IMR-90 (cell line): ENCODE data around the gene DIP2C. TPM values are rescaled to one million over a fixed set of nuclear protein-coding genes. Genes with fewer than 3 reads are reported as not detected.
"Not testable (repeated sequence)": the region's sequence is repeated elsewhere in the genome, so short reads cannot be mapped to it uniquely, and the experiment has no call there.

Source experiments
- ATAC-seq: fragments of 200-7000 bp; cut with Tn5 transposase; 2 replicates; pipeline ENCODE4 v1.9.1; 2020; ENCODE audit warnings: low read depth, mild to moderate bottlenecking, moderate library complexity
- BruUV-seq: library from RNA; stranded (reverse); fragments of 400-500 nt; replicated peaks from 2 replicates; lab custom pipeline; 2021; lab: Mats Ljungman, UMichigan
- CTCF ChIA-PET: fragments of 300-600 bp; formaldehyde crosslinking; extraction: SDS; loops from one replicate; lab custom pipeline; 2021; ENCODE audit warnings: antibody characterized with exemption; lab: Yijun Ruan, JAX
- POLR2A ChIA-PET: fragments of 300-600 bp; sonication (Branson Sonifier 250); formaldehyde crosslinking; loops from one replicate; lab custom pipeline; 2022; ENCODE audit warnings: antibody characterized with exemption; ENCODE audit not compliant: unreplicated experiment; lab: Charles Lee
- DNase-seq: peaks from one replicate; pipeline ENCODE4 v3.0.0; 2013
- H2AFZ ChIP-seq: replicated peaks from 2 replicates; pipeline ENCODE3; 2013; ENCODE audit warnings: low read length, mild to moderate bottlenecking; ENCODE audit not compliant: poor library complexity
- H2AK5ac ChIP-seq: 2 replicates; pipeline ENCODE4 v1.6.1; 2013; ENCODE audit warnings: low read depth, low read length, inconsistent platforms
- H2AK9ac ChIP-seq: replicated peaks from 2 replicates; pipeline ENCODE3; 2013; ENCODE audit warnings: mild to moderate bottlenecking, low read depth, low read length, moderate library complexity; ENCODE audit not compliant: poor library complexity
- H2BK120ac ChIP-seq: 2 replicates; pipeline ENCODE4 v1.6.1; 2013; ENCODE audit warnings: low read depth, low read length, inconsistent platforms
- H2BK15ac ChIP-seq: 3 replicates; pipeline ENCODE4 v1.6.1; 2013; ENCODE audit warnings: low read depth, low read length, inconsistent platforms
- H2BK20ac ChIP-seq: 2 replicates; pipeline ENCODE4 v1.6.1; 2013; ENCODE audit warnings: low read depth, mild to moderate bottlenecking, inconsistent platforms, low read length, moderate library complexity
- H2BK5ac ChIP-seq: 2 replicates; pipeline ENCODE4 v1.6.1; 2013; ENCODE audit warnings: mild to moderate bottlenecking, low read depth, low read length, inconsistent platforms; ENCODE audit not compliant: poor library complexity, severe bottlenecking
- H3K14ac ChIP-seq: replicated peaks from 2 replicates; pipeline ENCODE4 v1.6.1; 2013; ENCODE audit warnings: low read depth, low read length, inconsistent platforms
- H3K18ac ChIP-seq: 2 replicates; pipeline ENCODE4 v1.6.1; 2013; ENCODE audit warnings: low read depth, low read length, control low read depth
- H3K23ac ChIP-seq: 2 replicates; pipeline ENCODE4 v1.6.1; 2013; ENCODE audit warnings: low read depth, low read length, inconsistent platforms
- H3K27ac ChIP-seq: 2 replicates; pipeline ENCODE4 v1.5.1; 2013; ENCODE audit warnings: mild to moderate bottlenecking, control low read depth, low read length; ENCODE audit not compliant: insufficient read depth
- H3K27me3 ChIP-seq: 2 replicates; pipeline ENCODE4 v1.6.1; 2013; ENCODE audit warnings: low read length; ENCODE audit not compliant: control insufficient read depth, insufficient read depth
- H3K36me3 ChIP-seq: 2 replicates; pipeline ENCODE4 v1.6.1; 2013; ENCODE audit warnings: low read length, mixed read lengths; ENCODE audit not compliant: control insufficient read depth, insufficient read depth
- H3K4ac ChIP-seq: 2 replicates; pipeline ENCODE4 v1.6.1; 2013; ENCODE audit warnings: low read depth, low read length, inconsistent platforms
- H3K4me1 ChIP-seq: 2 replicates; pipeline ENCODE4 v1.6.1; 2013; ENCODE audit warnings: low read length, mixed read lengths; ENCODE audit not compliant: control insufficient read depth, insufficient read depth
- H3K4me2 ChIP-seq: 2 replicates; pipeline ENCODE4 v1.6.1; 2013; ENCODE audit warnings: low read depth, mild to moderate bottlenecking, control low read depth, low read length, moderate library complexity
- H3K4me3 ChIP-seq: 2 replicates; pipeline ENCODE4 v1.5.1; 2013; ENCODE audit warnings: low read depth, mild to moderate bottlenecking, control low read depth, low read length, moderate library complexity; ENCODE audit not compliant: insufficient read depth
- H3K56ac ChIP-seq: 2 replicates; pipeline ENCODE4 v1.6.1; 2013; ENCODE audit warnings: low read length, inconsistent platforms; ENCODE audit not compliant: insufficient read depth; ENCODE audit errors: extremely low read depth
- H3K79me1 ChIP-seq, 2 experiments: 2 replicates each; pipeline ENCODE4 v1.6.1; 2013; ENCODE audit warnings: low read length in 2 of 2, inconsistent platforms in 1 of 2, low read depth in 1 of 2
- H3K9ac ChIP-seq: 2 replicates; pipeline ENCODE4 v1.6.1; 2013; ENCODE audit warnings: low read depth, low read length, control low read depth
- H3K9me1 ChIP-seq: 2 replicates; pipeline ENCODE4 v1.6.1; 2013; ENCODE audit warnings: low read length, inconsistent platforms; ENCODE audit not compliant: insufficient read depth
- H3K9me3 ChIP-seq: 2 replicates; pipeline ENCODE4 v1.6.1; 2013; ENCODE audit warnings: low read length; ENCODE audit not compliant: control insufficient read depth, insufficient read depth
- H4K20me1 ChIP-seq: 2 replicates; pipeline ENCODE4 v1.6.1; 2013; ENCODE audit warnings: low read length, inconsistent platforms; ENCODE audit not compliant: insufficient read depth
- H4K5ac ChIP-seq: 2 replicates; pipeline ENCODE4 v1.6.1; 2013; ENCODE audit warnings: mild to moderate bottlenecking, low read depth, low read length, control low read depth
- H4K8ac ChIP-seq, 2 experiments: 2 replicates each; pipeline ENCODE4 v1.6.1; 2013; ENCODE audit warnings: low read depth in 2 of 2, low read length in 2 of 2, control low read depth in 1 of 2, inconsistent platforms in 1 of 2
- H4K91ac ChIP-seq: 2 replicates; pipeline ENCODE4 v1.6.1; 2013; ENCODE audit warnings: low read depth, low read length, inconsistent platforms; ENCODE audit not compliant: insufficient read depth
- CEBPB ChIP-seq: IDR thresholded peaks from 2 replicates; pipeline ENCODE4 v1.6.1; 2012; ENCODE audit warnings: low read depth, low read length, improper control_type of control experiment
- WGBS, 2 experiments: methylation state at CpG; one replicate each; pipeline versions ENCODE4 v1.1.5 to v1.1.7; 2013; ENCODE audit warnings: missing lambda C conversion rate in 2 of 2; ENCODE audit not compliant: insufficient read length in 1 of 2; ENCODE audit errors: extremely low coverage in 2 of 2; 5-methylcytosine and 5-hydroxymethylcytosine counted together
- dilution Hi-C: fragments of 300-500 bp; cut with HindIII; formaldehyde crosslinking; loops from one replicate; pipeline ENCODE4 v1.14.3; 2018; ENCODE audit warnings: low sequenced_read_pairs; ENCODE audit not compliant: unreplicated experiment
- in situ Hi-C: fragments of 300-500 bp; cut with MboI; formaldehyde crosslinking; loops from 3 replicates; pipeline ENCODE4 v1.14.3; 2019; ENCODE audit warnings: low sequenced_read_pairs, inconsistent platforms, mixed read lengths
- intact Hi-C: fragments of 100-400 bp; cut with micrococcal nuclease; formaldehyde crosslinking; loops from 2 replicates; pipeline ENCODE4 v1.10.0; 2022
- polyA plus RNA-seq, 3 experiments: library from polyadenylated mRNA; depleted of rRNA; stranded (reverse); fragments of >200 nt; gene quantifications; 2 replicates each; pipeline ENCODE4 v1.2.3, GENCODE V29; 2012; ENCODE audit warnings: low replicate concordance in 1 of 3
- total RNA-seq: library from RNA; depleted of rRNA; stranded (reverse); fragments of >200 nt; gene quantifications from 2 replicates; pipeline ENCODE4 v1.2.3, GENCODE V29; 2012

DIP2C gene
- total and polyA plus RNA-seq, 2 of the 4 experiments (the other 2 are of a cell fraction) = 8.6 to 17.3 TPM

DNA sequence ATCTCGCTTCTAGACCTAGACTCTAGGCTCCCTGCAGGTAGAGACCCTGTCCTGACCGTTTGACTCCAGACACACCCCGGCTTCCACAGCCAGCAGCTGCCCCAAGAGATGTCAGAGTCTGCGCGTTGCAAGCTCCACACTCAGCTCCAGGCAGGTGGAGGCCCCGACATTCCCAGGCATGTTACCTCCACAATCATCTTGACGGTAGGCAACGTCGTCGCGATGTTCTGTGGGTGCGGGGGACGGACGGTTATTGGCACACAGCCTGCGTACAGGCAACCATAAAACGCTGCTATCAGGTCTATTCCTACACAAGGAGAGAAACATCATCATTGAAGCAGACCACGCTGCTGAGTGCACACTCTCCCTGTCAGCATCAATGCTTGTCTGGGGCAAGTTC is 341.0 kb downstream of the DIP2C start:
- ATAC-seq (no peak), DNase-seq (no peak)
- no peak overlapping the region for H2BK15ac ChIP-seq
- no peak overlapping the region for H3K27ac ChIP-seq
- H3K36me3 ChIP-seq = peaks cover 43% of the 10 kb centered on the region
- in situ Hi-C loops = no loop called here
- no peak overlapping the region for H2BK20ac ChIP-seq
- no peak overlapping the region for H3K56ac ChIP-seq
- H4K8ac ChIP-seq = no peak overlapping the region
- CTCF ChIA-PET = no interaction called here
- peaks cover 11 to 29% of the 10 kb centered on the region in 2 experiments for H3K79me1 ChIP-seq
- H3K23ac ChIP-seq = no peak overlapping the region
- WGBS, 2 experiments = 98% methylated on average over 8 of the region's 17 CpGs; no CpG with 5 or more reads in 1 of the 2 experiments
- no peaks in the 10 kb centered on the region for H3K27me3 ChIP-seq
- H3K4me3 ChIP-seq = no peak overlapping the region
- H4K91ac ChIP-seq = no peak overlapping the region
- no peak overlapping the region for H2AK9ac ChIP-seq
- H2AFZ ChIP-seq = no peak overlapping the region
- no peaks in the 10 kb centered on the region; the same call in 1 of the 2 replicates for H3K4me1 ChIP-seq
- H2BK5ac ChIP-seq = no peak overlapping the region
- H2AK5ac ChIP-seq = no peak overlapping the region
- POLR2A ChIA-PET = no interaction called here
- no peak overlapping the region for H3K18ac ChIP-seq
- intact Hi-C loops = no loop called here
- H2BK120ac ChIP-seq = no peak overlapping the region
- no peak overlapping the region for H3K4me2 ChIP-seq
- H3K9me1 ChIP-seq = peaks cover 5% of the 10 kb centered on the region; the same call in 1 of the 2 replicates
- H3K14ac ChIP-seq = no peak overlapping the region
- TF ChIP-seq CEBPB = no peak
- H4K5ac ChIP-seq = no peak overlapping the region
- H4K20me1 ChIP-seq = peaks cover 12% of the 10 kb centered on the region; the same call in 1 of the 2 replicates
- no peak overlapping the region for H3K4ac ChIP-seq
- no TSS peak for BruUV-seq
- H3K9ac ChIP-seq = no peak overlapping the region
- H3K9me3 ChIP-seq = no peaks in the 10 kb centered on the region
- dilution Hi-C loops = no loop called here

DNA sequence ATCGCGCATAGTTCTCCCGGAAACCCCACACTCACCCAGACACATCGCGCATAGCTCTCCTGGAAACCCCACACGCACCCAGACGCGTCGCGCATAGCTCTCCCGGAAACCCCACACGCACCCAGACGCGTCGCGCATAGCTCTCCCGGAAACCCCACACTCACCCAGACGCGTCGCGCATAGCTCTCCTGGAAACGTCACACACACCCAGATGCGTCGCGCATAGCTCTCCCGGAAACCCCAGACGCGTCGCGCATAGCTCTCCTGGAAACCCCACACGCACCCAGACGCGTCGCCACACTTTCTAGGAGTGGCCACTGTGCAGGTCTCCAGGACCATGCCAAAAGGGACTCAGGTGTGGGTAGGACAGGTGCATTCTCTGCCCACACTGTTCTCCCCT is 341.7 kb downstream of the DIP2C start:
- H4K20me1 ChIP-seq = peaks cover 12% of the 10 kb centered on the region; the same call in 1 of the 2 replicates
- H3K27ac ChIP-seq, H2BK20ac ChIP-seq, H2AFZ ChIP-seq, CTCF ChIA-PET, in situ Hi-C loops, H3K18ac ChIP-seq, dilution Hi-C loops, H4K91ac ChIP-seq, POLR2A ChIA-PET, H2BK5ac ChIP-seq, H4K5ac ChIP-seq, H3K14ac ChIP-seq, H2BK15ac ChIP-seq, H4K8ac ChIP-seq, H3K9me1 ChIP-seq, H3K9ac ChIP-seq, H3K4me1 ChIP-seq, H2AK9ac ChIP-seq, H3K4ac ChIP-seq, H2BK120ac ChIP-seq, H3K23ac ChIP-seq, intact Hi-C loops, H3K56ac ChIP-seq, H3K27me3 ChIP-seq, H2AK5ac ChIP-seq, H3K4me2 ChIP-seq, H3K9me3 ChIP-seq, H3K4me3 ChIP-seq, ATAC-seq, BruUV-seq, DNase-seq: not testable (repeated sequence)
- 95% methylated on average over 15 of the region's 34 CpGs; no CpG with 5 or more reads in 1 of the 2 experiments for WGBS, 2 experiments
- H3K79me1 ChIP-seq = peaks cover 11 to 29% of the 10 kb centered on the region in 2 experiments
- H3K36me3 ChIP-seq = peaks cover 41% of the 10 kb centered on the region
